Measurements from ENCODE around the gene TMEM184A. TPM values are rescaled to one million over a fixed set of nuclear protein-coding genes. Genes with fewer than 3 reads are reported as not detected.

Gene TMEM184A
- total RNA-seq, 3 donors from 2014 or later = 0.11 to 0.19 (median 0.15) TPM

DNA sequence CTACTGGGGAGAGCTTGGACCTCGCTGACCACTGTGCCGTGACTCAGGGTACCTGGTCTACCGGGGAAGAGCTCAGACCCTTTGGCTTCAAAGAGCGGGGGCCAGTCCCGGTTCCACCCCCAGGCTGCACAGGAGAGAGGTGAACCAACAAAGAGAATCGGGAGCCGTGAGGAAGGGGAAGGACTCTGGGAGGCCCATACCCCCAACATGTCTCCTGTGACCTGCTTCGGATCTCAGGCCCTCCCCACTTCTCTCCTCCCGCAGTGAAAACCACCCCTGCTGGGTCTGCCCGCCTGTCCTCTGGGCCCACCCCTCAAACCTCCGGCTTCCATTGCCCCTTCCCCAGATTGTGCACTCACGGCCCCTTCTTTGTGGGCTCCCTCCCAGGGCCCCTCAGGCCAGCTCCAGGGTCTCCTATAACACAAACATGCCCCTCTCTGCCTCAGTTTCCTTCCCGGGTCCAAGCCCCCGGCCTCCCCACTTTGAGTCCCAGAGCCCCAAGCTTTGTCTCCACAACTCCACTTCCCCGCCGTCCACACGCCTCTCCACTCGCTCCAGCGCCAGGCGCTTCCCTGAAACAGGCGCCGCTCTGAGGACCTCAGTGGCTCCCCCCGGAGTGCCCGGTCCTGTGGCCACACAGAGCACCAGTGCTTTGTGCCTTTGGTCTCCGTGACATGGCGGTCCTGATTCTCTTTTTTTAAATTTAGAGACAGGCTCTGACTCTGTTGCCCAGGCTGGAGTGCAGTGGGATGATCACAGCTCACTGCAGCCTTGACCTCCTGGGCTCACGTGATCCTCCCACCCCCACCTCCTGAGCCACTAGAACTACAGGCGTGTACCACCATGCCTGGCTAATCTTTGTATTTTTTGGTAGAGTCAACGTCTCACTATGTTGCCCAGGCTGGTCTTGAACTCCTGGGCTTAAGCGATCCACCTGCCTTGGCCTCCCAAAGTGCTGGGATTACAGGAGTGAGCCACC is 44.3 kb downstream of the TMEM184A start:
- ATAC-seq = no peak
- Mint-ChIP-seq H3K9me3 (no peaks in the 10 kb centered on the region), H3K4me3 (no peak overlapping the region), H3K4me1 (ENCODE audit: low read depth) (peaks cover 39% of the 10 kb centered on the region), H3K36me3 (ENCODE audit: insufficient read depth) (no peaks in the 10 kb centered on the region), H3K27me3 (ENCODE audit: low read depth) (peaks cover 1% of the 10 kb centered on the region)
- no peak for DNase-seq

DNA sequence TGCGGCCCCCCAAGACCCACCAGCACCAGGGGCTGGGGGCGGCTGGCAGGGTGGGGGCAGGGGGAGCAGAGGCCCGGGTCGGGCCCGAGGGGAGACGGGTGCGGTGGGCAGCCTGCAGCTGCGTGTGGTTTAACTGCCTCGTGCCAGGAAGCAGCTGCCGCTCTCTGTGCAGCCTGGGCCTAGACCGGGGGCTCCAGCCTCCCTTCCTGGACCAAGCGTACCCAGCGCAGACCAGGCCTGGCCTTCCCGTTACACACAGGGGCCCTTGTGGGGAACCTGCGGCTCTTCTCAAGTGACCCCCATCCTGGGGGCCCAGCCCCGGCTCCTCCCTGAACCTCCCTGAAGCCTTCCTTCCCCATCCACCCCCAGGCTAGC is 45.2 kb downstream of the TMEM184A start:
- Mint-ChIP-seq H3K9me3 (no peaks in the 10 kb centered on the region), H3K36me3 (ENCODE audit: insufficient read depth) (no peaks in the 10 kb centered on the region), H3K4me3 (no peak overlapping the region), H3K4me1 (ENCODE audit: low read depth) (peaks cover 42% of the 10 kb centered on the region), H3K27me3 (ENCODE audit: low read depth) (peaks cover 1% of the 10 kb centered on the region)
- ATAC-seq = no peak
- no peak for DNase-seq

DNA sequence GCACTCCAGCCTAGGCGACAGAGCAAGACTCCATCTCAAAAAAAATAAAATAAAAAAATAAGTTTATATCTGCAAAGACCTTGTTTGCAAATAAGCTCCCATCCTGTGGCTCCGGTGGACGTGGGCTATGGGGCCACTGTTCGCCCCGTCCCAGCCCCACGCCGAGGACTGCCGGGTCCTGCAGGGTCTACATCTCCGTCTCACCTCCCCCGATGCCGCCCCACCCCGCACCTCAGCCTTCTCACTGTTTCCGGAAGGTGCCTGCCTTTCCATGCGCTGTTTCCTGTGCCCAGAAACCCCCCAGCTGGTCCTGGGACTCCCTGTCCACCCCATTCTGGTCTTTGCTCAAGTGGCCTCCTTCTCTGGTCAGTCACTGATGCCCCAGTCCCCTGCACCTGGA is 46.8 kb downstream of the TMEM184A start:
- Mint-ChIP-seq H3K9me3 (no peaks in the 10 kb centered on the region), H3K4me3 (no peak overlapping the region), H3K36me3 (ENCODE audit: insufficient read depth) (no peaks in the 10 kb centered on the region), H3K4me1 (ENCODE audit: low read depth) (peaks cover 46% of the 10 kb centered on the region), H3K27me3 (ENCODE audit: low read depth) (peaks cover 1% of the 10 kb centered on the region)
- DNase-seq (no peak), ATAC-seq (no peak)

DNA sequence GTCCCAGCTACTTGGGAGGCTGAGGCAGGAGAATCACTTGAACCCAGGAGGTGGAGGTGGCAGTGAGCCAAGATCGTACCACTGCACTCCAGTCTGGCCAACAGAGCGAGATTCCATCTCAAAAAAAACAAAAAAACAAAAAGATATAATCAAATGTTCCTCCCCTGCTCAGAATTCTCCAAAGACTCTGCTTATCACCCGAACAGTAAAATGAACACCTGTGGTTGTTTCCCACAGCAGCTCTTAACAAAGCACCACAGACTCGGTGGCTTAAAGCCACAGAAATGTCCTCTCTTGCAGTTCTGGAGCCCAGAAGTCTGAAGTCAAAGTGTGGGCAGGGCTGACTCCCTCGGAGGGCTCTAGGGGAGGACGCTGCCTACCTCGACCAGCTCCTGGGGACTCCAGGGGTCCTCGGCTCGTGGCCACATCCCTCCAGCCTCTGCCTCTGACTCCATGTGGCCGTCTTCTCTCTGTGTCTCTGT is 47.7 kb downstream of the TMEM184A start:
- no peak overlapping the region for H3K4me3 Mint-ChIP-seq
- H3K4me1 Mint-ChIP-seq (ENCODE audit: low read depth) = peaks cover 40% of the 10 kb centered on the region
- no peaks in the 10 kb centered on the region for H3K36me3 Mint-ChIP-seq (ENCODE audit: insufficient read depth)
- ATAC-seq (no peak), DNase-seq (no peak)
- H3K9me3 Mint-ChIP-seq = no peaks in the 10 kb centered on the region
- H3K27me3 Mint-ChIP-seq (ENCODE audit: low read depth) = peaks cover 1% of the 10 kb centered on the region

DNA sequence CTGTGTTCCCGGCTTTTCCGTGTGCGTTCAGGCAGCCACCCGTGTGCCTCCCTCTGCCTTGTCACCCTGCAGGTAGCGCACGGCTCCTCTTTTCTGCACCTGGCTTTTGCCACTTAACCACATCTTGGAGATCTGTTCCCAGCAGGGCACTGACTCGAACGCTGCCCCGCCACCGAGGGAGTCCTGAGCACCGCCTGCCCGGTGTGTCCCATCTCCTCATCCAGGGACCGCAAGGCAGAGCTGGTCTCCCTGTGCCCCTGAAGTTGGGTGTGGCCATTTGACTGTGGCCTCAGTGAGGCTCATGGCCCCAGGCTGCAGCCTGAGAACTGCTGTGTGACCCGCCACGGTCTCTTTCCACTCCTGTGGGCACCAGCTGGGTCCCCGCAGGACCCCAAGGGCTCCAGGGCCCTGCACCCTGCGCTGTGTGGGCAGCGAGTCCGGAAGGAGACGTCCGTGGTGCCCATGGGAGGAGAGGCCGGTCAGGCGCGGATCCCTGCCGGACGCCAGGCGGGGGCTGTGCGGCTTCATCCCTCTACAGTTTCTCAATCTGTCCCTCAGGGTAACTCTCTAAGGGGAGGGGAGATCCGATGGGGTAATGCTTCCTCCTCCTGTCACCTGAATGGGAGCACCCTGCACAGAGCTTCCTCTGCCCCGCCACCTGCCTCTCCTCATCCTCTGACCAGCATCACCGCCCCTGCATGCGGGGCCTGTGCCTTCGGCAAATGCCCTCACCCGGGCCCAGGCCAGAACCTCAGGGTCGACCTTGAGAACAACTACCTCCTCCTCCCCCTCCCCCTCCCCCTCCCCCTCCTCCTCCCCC is 50.1 kb downstream of the TMEM184A start:
- H3K27me3 Mint-ChIP-seq (ENCODE audit: low read depth) = peaks cover 1% of the 10 kb centered on the region
- H3K4me3 Mint-ChIP-seq = peak overlapping the region; percentile 62
- ATAC-seq = no peak
- no peak for DNase-seq
- peaks cover 38% of the 10 kb centered on the region for H3K4me1 Mint-ChIP-seq (ENCODE audit: low read depth)
- no peaks in the 10 kb centered on the region for H3K9me3 Mint-ChIP-seq
- H3K36me3 Mint-ChIP-seq (ENCODE audit: insufficient read depth) = peaks cover 7% of the 10 kb centered on the region

DNA sequence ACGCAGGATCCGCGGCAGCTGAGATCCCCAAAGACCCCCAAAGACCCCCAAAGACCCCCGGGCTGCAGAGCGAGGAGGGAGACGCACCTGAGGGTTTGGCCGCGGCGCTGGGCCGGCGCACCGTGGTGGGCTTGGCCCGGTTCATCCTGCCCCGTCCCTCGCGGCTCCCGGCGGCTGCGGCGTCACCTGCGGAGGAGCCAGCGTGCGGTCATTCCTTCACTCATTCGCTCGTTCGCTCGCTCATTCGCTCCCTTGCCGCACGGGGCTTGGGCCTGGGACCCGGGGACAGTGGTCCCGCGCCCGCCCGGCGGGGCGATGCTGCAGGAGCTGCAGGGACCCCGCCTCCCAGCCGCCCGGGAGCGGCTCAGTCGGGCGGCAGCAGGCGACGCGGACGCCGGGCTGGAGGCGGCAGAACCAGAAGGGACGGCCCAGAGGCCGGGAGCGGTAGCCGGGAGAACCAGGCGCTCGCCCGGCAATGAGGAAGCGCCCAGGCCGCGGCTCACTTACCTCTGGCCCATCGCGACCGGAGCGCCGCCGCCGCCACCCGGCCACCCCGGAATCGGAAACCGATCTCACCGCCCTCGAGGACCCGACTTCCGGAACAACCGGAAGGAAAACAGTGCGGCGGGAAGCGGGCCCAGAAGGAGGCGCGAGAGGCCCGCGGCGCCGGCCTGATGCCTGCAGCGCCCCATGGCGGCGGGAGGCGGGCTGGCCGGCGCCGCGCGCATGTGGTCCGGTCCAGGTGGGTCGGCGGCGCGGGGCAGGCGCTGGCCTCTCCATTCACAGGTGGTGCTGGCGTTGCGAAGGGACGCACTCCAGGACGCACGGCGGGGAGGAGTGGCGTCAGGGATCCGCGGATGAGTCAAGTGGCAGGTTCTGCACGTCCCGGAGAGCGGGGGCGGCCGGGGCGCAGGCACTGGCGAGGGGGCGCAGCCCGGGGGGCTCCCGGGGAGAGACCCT is 51.9 kb downstream of the TMEM184A start, which contains the start of gene INTS1:
INTS1 (minus strand) TSS at position 574 of the 960 bp plus-strand sequence; CDS start at position 145, 429 bp downstream.
- Mint-ChIP-seq H3K4me1 (ENCODE audit: low read depth) (peaks cover 38% of the 10 kb centered on the region), H3K4me3 (peak within 1 kb of the TSS; percentile 88), H3K9me3 (no peaks in the 10 kb centered on the region), H3K36me3 (ENCODE audit: insufficient read depth) (peaks cover 11% of the 10 kb centered on the region), H3K27me3 (ENCODE audit: low read depth) (peaks cover 1% of the 10 kb centered on the region)
- ATAC-seq = peak; percentile 95 to 96
- peak; percentile 84 for DNase-seq

DNA sequence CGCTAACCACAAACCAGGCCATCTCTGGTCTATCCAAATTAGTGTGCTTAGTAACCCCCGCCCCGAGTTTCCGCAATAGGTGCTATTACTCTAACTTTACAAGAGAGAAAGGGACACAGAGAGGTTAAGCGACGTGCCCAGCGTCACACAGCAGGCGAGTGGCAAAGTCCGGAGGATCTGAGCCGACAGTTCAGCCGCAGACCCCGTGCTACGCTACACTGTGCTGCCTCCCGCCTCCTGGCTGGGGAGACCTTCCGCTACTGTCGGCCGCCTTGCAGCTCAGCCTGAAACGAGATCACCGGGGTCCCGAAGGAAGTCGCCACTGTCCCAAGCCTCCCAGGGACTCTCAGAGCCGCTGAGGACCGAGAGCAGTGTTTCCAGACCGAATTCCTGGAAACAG is 52.6 kb downstream of the TMEM184A start:
- no peaks in the 10 kb centered on the region for H3K9me3 Mint-ChIP-seq
- peaks cover 1% of the 10 kb centered on the region for H3K27me3 Mint-ChIP-seq (ENCODE audit: low read depth)
- peaks cover 36% of the 10 kb centered on the region for H3K4me1 Mint-ChIP-seq (ENCODE audit: low read depth)
- H3K4me3 Mint-ChIP-seq = peak overlapping the region; percentile 88
- ATAC-seq (no peak), DNase-seq (no peak)
- peaks cover 11% of the 10 kb centered on the region for H3K36me3 Mint-ChIP-seq (ENCODE audit: insufficient read depth)

DNA sequence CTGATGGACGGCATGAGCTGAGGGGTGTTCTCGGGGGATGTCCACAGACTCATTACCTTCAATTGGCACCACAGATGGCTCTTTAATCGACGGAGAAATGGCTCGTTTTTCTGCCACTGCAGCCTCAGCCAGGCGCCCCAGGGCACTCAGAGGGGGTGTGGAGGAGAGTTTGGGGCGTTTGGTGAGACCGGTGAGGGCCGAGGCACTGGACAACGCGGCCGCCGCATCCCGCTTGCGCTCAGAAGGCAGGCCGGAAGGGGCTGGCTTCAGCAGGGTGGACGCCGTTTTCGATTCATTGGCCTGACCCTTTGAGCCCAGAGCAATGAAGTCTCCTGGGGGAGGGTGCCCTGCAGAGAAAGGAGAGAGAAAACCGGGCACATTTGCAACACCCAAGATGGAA is 53.2 kb downstream of the TMEM184A start:
- ATAC-seq (no peak), DNase-seq (no peak)
- Mint-ChIP-seq H3K27me3 (ENCODE audit: low read depth) (peaks cover 1% of the 10 kb centered on the region), H3K9me3 (no peaks in the 10 kb centered on the region), H3K36me3 (ENCODE audit: insufficient read depth) (peaks cover 13% of the 10 kb centered on the region), H3K4me1 (ENCODE audit: low read depth) (peaks cover 34% of the 10 kb centered on the region), H3K4me3 (peak overlapping the region; percentile 88)

DNA sequence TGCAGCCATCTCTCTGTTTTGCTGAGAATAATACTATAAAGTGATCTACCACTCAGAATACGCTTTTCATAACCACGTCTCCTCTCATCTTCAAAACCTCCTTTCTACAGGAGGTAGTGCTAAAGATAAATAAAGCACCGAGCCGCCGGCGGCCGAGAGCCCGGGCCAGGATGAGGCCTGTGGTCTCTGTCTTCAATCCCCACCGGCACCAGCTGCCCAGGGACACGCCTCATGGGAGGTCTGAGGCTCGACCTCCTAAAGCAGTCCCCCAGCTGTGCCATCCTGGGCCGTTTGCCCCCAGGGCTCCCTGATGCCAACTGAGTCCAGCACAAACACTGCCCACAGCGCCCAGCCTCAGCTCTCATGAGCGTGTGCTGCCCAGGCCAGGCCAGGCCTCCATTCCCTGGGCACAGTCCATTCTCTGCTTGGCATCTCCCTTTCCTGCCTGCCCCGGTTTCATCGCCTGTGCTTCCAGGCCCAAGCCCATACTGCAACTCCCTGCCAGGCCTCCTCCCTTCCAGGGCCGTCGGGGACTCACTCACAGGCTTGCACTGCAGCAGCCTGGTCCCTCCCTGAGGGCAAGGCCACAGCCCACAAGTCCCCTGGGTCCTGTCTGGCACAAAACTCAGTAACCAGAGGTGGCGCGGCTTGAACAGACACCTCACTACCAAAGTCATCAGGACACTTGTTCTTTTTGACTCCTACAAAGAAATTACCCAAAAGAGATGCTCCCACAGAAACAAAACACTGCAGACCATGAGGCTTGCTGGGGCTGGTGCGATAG is 54.3 kb downstream of the TMEM184A start:
- ATAC-seq (no peak), DNase-seq (no peak)
- H3K27me3 Mint-ChIP-seq (ENCODE audit: low read depth) = no peaks in the 10 kb centered on the region
- peak overlapping the region; percentile 88 for H3K4me3 Mint-ChIP-seq
- peaks cover 13% of the 10 kb centered on the region for H3K36me3 Mint-ChIP-seq (ENCODE audit: insufficient read depth)
- H3K4me1 Mint-ChIP-seq (ENCODE audit: low read depth) = peaks cover 27% of the 10 kb centered on the region
- no peaks in the 10 kb centered on the region for H3K9me3 Mint-ChIP-seq

DNA sequence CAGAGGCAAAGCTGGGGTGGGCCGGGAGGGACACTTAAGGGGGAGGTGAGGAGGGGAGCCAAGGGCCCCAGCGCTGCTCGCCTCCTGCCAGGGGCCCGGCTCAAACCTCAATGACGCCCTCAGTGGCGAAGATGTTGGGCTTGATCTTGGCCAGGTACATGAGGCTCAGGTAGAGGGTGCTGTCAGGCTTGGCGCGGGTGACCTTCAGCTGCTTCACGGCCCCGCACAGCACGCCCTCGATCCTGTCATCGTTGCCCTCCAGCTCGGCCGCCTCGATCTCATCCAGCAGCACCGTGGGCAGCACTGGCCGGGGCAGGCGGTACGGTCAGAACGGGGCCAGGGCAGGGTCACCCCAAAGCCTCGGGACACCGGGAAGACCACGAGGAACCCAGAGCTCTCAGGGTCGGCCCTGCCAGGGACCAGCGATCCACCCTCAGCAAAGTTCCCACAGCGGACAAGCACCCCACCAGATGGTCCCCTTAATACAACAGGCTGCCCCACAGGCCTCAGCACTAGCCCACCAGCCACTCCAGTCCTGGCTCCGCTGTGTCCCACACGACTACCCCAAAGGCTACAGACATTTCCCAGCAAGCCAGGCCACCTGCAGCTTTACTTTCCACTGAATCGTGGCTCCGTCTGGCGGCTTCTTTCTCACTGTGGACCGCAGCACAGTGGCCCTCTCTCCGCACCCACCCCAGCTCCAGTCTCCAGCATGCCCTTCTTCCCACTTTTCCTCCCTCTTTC is 55.8 kb downstream of the TMEM184A start:
- DNase-seq (no peak), ATAC-seq (no peak)
- H3K4me3 Mint-ChIP-seq = no peak overlapping the region
- peaks cover 23% of the 10 kb centered on the region for H3K4me1 Mint-ChIP-seq (ENCODE audit: low read depth)
- H3K36me3 Mint-ChIP-seq (ENCODE audit: insufficient read depth) = peaks cover 13% of the 10 kb centered on the region
- H3K9me3 Mint-ChIP-seq = no peaks in the 10 kb centered on the region
- no peaks in the 10 kb centered on the region for H3K27me3 Mint-ChIP-seq (ENCODE audit: low read depth)

DNA sequence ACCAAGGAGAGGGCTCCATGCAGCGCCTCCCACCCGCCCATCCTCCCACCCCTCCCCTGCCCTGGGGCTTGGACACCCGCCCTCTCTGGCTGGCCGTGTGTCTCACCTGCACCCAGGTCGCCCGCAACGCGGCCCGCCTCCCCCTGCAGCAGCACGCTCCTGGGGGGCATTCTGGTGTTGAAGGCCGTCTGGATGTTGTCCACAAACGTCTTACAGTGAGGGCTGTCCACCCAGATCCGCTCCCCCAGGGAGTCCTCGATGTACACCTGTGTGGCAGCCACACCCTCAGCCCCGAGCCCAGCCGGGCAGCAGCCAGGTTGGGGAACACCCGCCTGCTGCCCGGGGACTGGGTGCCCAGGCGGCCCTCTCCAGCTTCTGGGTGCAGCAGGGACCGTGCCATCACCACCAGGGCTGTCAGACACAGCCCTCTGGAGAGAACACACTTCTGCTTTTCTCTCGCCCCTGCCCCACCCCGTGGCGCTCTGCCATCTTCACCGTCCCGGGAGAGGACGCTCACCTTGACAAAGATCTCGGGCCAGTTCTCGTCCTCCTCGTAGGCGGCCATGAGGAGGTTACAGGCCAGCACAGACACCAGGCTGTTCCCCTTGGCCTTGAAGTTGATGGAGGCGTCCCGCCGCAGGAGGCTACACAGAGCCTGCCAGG is 56.5 kb downstream of the TMEM184A start:
- peaks cover 13% of the 10 kb centered on the region for H3K36me3 Mint-ChIP-seq (ENCODE audit: insufficient read depth)
- H3K4me1 Mint-ChIP-seq (ENCODE audit: low read depth) = peaks cover 23% of the 10 kb centered on the region
- no peak overlapping the region for H3K4me3 Mint-ChIP-seq
- no peak for ATAC-seq
- H3K9me3 Mint-ChIP-seq = no peaks in the 10 kb centered on the region
- DNase-seq = no peak
- no peaks in the 10 kb centered on the region for H3K27me3 Mint-ChIP-seq (ENCODE audit: low read depth)

Data from activated T-cell treated with anti-CD3 and anti-CD28 coated beads, Interleukin-2, amount 50 U/mL, for 4 hours (primary cell).